BJ (cell line): ENCODE measurements around the gene GPR75. TPM values are rescaled to one million over a fixed set of nuclear protein-coding genes. Genes with fewer than 3 reads are reported as not detected.
"Not testable (repeated sequence)": the region's sequence is repeated elsewhere in the genome, so short reads cannot be mapped to it uniquely, and the experiment has no call there.

Source experiments
- CTCF ChIA-PET: fragments of 350-600 bp; formaldehyde crosslinking; extraction: SDS; loops from one replicate; lab custom pipeline; 2021; ENCODE audit warnings: antibody characterized with exemption, inconsistent platforms; lab: Yijun Ruan, JAX
- POLR2A ChIA-PET: fragments of 300-600 bp; sonication (Branson Sonifier 250); formaldehyde crosslinking; extraction: SDS; loops from one replicate; lab custom pipeline; 2021; ENCODE audit warnings: antibody characterized with exemption; lab: Charles Lee
- DNase-seq: peaks from one replicate; pipeline ENCODE4 v3.0.0-alpha.2; 2011; ENCODE audit warnings: low read depth
- H3K27me3 ChIP-seq: 2 replicates; pipeline ENCODE4 v1.6.0; 2011; ENCODE audit warnings: low read length; ENCODE audit not compliant: control insufficient read depth, insufficient read depth
- H3K36me3 ChIP-seq: 2 replicates; pipeline ENCODE4 v1.5.1; 2011; ENCODE audit warnings: low read length; ENCODE audit not compliant: control insufficient read depth, insufficient read depth
- H3K4me3 ChIP-seq: 2 replicates; pipeline ENCODE4 v1.5.1; 2011; ENCODE audit warnings: low read depth, mild to moderate bottlenecking, control low read depth, low read length
- polyA plus RNA-seq: library from polyadenylated mRNA; depleted of rRNA; stranded (reverse); fragments of >200 nt; gene quantifications from 2 replicates; pipeline ENCODE4 v1.2.3, GENCODE V29; 2011
- TF ChIP-seq, protein P1 (sequence below): IDR thresholded peaks from 2 replicates; pipeline ENCODE4 v1.5.1; 2011; ENCODE audit warnings: low read depth, mild to moderate bottlenecking, control low read depth, inconsistent platforms, low read length, moderate library complexity; ENCODE audit not compliant: insufficient read depth

The GPR75 gene
- polyA plus RNA-seq, 1 experiment, result 1.5 TPM

DNA sequence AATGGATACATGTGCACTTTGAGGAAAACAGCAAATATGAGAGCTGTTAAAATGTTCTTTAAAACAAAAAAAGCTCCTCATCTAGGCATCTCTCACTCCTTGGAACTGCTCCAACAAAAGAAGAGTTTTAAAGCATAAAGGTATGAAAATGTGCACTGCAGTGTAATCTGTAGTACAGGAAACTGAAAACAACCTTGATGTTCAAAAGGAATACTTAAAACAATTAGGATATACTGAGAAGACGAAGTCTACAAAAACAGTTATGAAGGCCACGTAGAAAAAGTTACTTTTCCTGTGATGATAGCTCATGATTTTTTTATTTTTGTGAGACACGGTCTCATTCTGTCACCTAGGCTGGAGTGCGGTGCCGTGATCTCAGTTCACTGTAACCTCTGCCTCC lies 2.1 kb upstream of the GPR75 start:
- no peaks in the 10 kb centered on the region for H3K27me3 ChIP-seq
- TF ChIP-seq, protein P1, sequence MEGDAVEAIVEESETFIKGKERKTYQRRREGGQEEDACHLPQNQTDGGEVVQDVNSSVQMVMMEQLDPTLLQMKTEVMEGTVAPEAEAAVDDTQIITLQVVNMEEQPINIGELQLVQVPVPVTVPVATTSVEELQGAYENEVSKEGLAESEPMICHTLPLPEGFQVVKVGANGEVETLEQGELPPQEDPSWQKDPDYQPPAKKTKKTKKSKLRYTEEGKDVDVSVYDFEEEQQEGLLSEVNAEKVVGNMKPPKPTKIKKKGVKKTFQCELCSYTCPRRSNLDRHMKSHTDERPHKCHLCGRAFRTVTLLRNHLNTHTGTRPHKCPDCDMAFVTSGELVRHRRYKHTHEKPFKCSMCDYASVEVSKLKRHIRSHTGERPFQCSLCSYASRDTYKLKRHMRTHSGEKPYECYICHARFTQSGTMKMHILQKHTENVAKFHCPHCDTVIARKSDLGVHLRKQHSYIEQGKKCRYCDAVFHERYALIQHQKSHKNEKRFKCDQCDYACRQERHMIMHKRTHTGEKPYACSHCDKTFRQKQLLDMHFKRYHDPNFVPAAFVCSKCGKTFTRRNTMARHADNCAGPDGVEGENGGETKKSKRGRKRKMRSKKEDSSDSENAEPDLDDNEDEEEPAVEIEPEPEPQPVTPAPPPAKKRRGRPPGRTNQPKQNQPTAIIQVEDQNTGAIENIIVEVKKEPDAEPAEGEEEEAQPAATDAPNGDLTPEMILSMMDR, result no peak
- POLR2A ChIA-PET, result no interaction called here
- H3K4me3 ChIP-seq, result no peak overlapping the region
- no peak for DNase-seq
- no peaks in the 10 kb centered on the region for H3K36me3 ChIP-seq
- CTCF ChIA-PET, result no interaction called here

DNA sequence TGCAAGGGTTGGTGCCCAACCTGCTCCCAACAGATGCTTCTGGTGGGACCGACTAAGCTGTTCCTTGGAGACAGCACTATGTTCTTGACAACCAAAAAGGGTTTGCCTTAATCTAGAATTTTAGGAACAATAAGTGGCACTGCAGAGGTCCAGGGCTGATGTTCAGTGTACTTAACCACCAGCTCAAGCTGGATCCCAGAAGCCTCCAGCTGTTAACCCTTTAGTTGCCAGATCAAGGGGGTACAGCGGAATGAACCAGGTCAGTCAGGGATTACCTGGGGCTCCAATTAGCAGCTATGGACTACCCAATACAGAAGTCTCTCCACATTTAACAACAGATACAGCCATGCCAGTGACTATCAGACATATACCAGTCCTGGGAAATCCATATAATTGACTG lies 3.5 kb downstream of the GPR75 start:
- H3K27me3 ChIP-seq, result no peaks in the 10 kb centered on the region
- TF ChIP-seq, protein P1, result no peak
- ChIA-PET CTCF (no interaction called here), POLR2A (no interaction called here)
- H3K4me3 ChIP-seq, result no peak overlapping the region
- H3K36me3 ChIP-seq, result peaks cover 8% of the 10 kb centered on the region
- DNase-seq, result no peak

DNA sequence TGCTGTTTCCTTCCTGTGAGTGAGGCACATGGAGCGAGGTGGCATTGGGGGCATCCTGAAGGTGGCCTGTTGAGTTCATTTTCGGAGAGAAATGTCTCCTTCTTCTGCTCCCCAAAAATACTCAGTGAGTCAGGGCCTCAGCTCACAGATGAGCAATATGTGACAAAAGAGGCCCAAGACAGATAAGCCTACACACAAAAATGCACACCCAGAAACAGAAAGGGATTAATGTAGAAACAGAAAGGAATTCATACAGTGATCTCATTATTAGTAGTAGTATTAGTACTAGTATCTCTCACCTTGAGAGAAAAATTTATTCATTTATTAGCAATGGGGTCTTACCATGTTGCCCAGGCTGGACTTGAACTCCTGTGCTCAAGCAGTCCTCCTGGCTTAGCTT lies 5.1 kb downstream of the GPR75 start:
- no peak for DNase-seq
- Histone ChIP-seq H3K4me3 (no peak overlapping the region), H3K36me3 (peaks cover 8% of the 10 kb centered on the region), H3K27me3 (no peaks in the 10 kb centered on the region)
- CTCF ChIA-PET, result no interaction called here
- TF ChIP-seq, protein P1, result no peak
- POLR2A ChIA-PET, result no interaction called here

DNA sequence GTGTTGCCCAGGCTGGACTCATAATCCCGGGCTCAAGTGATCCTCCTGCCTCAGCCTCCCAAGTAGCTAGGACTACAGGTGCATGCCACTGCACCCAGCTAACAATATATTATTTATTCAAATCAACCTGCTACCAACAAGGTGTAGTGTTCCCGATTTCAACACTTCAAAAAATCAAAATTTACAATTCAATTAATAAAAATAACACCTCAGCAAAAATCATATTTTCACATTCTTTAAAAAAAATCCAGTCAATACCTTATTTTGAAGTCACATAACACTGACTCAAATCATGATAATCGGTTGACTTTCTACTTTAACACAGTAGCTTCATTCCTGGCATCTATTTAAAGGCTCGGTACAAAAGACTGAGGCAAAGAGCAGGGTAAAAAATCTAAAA lies 7.2 kb downstream of the GPR75 start:
- DNase-seq, result no peak
- CTCF ChIA-PET, result no interaction called here
- Histone ChIP-seq H3K4me3 (no peak overlapping the region), H3K27me3 (no peaks in the 10 kb centered on the region), H3K36me3 (peaks cover 8% of the 10 kb centered on the region)
- POLR2A ChIA-PET, result no interaction called here
- TF ChIP-seq, protein P1, result no peak

DNA sequence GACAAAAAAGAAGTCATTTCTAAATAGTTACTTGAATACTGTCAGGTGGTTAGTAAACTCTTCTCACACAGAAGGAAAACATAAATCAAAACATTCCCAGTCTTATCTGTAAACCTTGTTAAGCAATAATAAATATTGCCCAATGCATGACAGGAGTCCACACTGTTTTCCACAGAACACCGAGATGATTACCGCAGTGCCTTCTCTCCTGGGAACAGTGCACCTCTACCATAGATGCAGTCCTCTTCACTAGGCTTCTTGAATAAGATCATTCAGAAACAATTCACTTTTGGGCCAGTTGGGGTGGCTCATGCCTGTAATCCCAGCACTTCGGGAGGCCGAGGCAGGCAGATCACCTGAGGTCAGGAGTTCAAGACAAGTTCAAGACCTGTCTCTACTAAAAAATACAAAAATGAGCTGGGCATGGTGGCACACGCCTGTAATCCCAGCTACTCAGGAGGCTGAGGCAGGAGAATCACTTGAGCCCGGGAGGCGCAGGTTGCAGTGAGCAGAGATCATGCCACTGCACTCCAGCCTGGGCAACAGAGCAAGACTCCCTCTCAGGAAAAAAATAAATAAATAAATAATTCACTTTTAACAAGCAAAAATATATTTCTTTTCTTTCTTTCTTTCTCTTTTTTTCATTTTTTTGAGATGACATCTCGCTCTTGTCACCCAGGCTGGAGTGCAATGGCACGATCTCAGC lies 8.6 kb downstream of the GPR75 start:
- POLR2A ChIA-PET, DNase-seq, H3K4me3 ChIP-seq, H3K27me3 ChIP-seq, H3K36me3 ChIP-seq: not testable (repeated sequence)
- CTCF ChIA-PET, result interaction anchor here (0.6 kb wide), 1 partner anchor 23 kb away, joined by 3 read pairs; no protein-coding TSS in a partner anchor

DNA sequence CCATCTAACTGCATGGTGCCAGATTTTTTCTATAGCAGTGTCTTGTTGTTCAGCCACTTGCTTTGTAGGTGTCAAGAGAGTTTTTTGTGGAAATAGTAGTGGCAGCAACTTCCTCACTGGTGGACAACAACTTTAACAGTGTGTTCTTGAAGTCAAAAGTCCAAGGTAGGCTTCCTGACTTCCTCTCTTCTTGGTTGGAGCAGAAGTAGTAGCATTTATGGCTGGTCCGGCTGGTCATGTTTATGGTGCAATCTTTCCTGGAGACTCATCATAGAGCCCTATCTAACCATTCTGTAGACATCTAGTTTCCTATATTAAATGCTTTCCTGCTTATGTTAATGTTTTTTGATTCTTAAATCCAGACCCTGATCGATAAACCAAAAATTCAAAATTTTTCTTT lies 11.7 kb downstream of the GPR75 start:
- no peaks in the 10 kb centered on the region for H3K27me3 ChIP-seq
- TF ChIP-seq, protein P1, result no peak
- no peaks in the 10 kb centered on the region for H3K36me3 ChIP-seq
- ChIA-PET POLR2A (no interaction called here), CTCF (no interaction called here)
- DNase-seq, result no peak
- H3K4me3 ChIP-seq, result no peak overlapping the region
